Measurements from ENCODE around the gene ST7.

Gene ST7

DNA sequence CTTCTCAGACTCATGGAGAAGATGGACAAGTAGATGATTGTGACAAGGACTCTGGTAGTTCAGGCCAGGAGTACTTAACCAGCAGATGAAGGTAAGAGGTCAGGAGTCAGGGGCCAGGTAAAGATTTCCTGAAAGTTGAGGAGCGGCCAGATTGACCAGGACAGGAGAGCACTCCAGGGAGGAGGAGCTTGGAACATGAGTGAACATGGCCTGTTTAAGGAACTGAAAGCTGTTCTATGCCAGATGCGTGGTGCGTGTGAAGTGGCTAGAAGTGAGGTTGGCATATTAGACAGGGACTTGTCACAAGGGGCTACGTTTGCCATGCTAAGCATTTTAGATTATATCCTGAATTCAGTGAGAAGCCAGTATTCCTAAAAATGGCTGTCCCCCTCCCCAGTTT, 212.4 kb downstream of the ST7 start:
- DNase-seq = no peak

DNA sequence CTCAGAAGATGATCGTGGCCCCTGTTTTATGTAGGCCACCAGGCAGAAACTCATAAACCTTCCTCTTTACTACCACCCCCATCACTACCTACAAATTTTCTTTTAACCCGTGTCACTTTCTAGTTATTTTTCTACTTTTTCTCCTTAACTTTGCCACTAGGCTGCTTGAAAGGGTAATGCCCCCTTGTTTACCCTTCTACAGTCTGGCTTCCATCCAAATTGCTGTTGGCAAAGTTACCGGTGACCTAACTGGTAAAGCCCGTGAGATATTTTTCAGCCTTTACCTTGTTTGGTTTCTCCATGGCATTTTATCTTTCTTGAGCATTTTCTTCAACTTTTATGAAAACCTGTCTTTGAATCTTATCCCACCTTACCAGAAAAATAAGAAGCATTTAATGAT, 216.6 kb downstream of the ST7 start:
- no peak for DNase-seq

DNA sequence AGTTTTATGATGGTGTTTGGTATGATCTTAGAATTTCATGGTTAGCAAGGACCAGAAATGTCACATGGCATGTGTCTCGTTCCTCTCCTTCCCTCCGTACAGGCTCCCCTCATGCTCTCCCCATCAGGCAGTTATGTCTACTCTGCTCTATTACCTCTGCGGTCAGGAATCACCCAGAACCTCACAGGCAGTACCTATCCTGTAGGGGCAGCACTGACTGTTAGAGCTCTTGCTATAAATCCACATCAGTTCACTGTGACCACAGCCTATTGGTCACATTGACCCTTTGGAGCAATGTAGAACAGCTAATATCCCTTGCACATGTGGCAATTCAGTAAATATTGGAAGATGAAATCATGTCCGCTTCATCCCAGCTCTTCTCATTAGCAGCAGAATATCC, 217.8 kb downstream of the ST7 start:
- no peak for DNase-seq

DNA sequence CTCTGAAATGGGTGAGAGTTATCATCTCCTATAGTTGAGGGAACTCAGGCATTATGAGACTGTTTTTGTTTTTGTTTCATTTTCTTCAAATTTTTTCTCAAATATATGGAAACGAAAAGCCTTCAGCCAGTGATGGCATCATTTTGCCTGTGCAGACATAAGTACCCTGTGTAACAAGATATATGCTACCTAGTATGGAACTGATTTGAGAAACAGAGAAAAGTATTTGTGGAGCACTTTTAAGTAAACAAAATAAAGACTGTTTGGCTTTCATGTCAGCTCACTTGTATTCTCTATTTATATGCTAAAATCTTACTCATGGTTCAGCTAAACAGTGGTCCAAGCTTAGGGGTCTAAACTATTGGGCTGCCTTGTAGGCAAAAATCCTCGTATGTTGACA, 219.0 kb downstream of the ST7 start:
- no peak for DNase-seq

DNA sequence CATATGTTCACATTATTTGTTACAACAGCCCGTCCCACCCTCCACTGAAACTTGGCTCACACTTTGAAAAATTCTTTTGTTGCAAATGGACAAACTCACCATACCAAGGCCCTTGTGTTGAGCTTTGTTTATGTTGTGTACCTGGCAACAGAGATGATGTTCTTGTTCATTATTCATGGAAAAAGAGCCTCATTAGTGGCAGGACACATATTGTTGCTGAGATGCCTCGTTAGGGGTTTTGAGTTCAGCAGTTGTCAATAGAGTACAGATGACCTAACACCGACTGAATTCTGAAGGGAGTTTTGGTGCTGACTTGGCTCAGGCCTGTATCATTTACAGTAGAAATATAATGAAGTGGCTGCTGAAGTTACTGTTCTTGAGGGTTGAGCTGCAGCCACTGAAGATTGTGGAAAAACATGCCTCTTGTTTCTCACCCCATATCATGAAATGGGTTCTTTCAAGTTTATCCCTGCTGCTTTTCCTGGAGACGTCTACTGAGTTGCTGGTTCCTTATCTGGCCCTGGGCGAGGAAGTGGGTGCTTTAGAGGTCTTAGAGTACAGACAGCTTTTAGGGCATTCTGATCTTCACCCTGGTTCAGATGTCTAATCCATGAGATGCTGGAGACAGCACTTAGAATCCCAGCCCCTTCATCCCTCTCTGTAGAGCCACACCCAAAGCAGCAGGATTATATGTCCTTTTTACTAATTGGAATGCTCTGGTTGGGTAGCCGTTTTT, 219.9 kb downstream of the ST7 start:
- no peak for DNase-seq

DNA sequence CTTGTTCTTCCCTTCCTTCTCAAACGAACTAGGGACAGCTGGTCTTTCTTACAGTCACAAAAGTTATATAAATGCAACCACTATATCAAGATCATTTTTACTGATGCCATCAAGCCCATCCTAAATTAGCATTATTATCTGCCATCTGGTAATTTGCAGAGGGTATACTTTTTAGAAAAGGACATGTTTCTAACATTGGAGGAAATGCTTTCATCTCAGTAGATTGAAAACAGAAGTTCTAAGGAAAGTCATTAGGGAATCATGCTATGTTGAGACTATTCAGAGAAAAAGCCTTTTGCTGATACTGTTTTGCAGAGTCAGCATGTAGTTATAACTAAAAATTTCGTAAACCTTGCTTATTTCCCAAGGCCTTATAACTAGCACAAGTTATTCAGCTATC, 222.9 kb downstream of the ST7 start:
- DNase-seq = no peak

DNA sequence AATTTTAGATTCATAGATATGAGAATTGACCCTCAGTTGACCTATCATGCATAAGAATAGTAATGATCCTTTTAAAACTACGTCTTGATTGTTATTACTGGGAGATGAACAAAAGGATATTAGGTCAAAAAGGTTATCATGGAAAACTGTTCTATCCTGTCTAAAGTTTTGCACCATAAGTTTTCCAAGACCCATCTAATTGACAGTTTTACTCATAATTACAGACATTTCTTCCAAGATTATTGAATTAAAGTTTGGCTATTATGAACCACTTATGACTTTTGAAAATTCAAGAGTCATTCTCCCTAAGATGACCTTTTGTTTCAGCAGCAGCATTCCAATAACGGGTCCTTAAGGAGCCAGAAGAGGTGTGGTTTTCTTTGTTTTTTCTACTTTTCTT, 225.3 kb downstream of the ST7 start:
- no peak for DNase-seq

DNA sequence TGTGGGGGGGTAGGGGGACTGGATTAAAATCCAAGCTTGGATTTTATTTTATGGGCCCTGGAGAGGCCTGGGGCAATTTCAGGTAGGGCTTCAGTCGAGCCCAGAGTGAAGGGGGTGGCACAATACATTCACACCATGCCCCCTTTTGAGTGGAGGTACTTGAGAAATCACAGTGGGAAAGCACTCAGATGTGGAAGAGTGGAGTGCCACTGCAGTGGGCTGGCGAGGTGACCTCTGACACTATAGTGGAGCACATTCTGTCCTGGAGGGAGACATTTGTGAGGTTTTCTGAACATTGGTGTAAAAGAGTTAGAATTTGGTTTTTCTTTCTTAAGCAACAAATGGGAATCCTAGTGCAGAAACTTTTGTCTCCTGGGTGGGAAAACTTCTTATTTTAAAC, 226.4 kb downstream of the ST7 start:
- no peak for DNase-seq

DNA sequence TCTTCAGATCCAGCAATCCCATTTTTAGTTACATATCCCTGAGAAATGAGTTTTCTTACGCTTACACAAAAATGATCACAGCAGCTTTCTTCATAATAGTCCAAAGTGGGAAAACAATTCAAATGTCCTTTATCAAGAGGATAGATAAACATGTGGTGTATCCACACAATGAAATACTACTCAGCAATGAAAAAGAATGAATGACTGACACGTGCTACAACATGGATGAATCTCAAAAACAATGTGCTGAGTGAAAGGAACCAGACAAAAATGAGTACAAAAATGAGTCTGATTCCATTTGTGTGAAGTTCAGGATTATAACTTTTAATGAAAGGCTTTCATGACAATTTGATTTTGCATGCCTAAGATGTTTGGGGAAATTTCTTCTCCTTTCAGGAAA, 230.4 kb downstream of the ST7 start:
- no peak for DNase-seq

DNA sequence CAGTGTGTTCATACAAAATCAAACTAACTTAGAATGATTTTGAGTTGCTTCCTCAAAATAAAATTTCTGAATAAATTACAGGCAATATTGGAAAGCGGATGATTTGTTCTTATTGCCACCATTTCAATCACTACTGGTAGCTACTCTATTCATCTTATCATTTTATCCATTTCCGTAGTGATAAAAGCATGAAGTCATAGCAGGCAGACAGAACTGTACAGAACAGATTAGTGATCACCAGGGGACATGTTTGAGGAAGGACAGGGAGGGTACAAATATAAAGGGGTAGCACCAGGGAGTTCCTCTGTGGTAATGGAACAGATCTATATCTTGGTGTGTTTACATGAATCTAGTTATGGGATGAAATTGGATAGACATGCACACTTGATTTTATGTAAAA, 231.1 kb downstream of the ST7 start:
- DNase-seq = no peak

DNA sequence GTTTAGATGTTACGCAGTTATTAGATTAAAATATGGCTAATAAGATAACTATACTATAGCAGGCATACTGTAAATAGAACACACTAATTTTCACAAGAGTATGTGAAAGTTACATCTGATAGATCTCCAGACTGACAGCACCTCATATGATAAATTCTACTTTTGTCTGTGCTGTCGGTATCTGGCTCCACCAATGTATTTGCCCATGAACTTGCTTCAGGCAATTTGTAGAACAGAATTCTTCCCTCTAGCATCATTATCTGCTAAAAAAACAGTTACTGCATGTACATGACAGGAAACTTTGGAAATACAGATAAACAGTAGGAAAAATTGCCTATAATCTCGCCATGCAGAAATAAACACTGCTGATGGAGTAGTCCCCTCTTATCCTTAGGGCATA, 231.8 kb downstream of the ST7 start:
- DNase-seq = no peak

DNA sequence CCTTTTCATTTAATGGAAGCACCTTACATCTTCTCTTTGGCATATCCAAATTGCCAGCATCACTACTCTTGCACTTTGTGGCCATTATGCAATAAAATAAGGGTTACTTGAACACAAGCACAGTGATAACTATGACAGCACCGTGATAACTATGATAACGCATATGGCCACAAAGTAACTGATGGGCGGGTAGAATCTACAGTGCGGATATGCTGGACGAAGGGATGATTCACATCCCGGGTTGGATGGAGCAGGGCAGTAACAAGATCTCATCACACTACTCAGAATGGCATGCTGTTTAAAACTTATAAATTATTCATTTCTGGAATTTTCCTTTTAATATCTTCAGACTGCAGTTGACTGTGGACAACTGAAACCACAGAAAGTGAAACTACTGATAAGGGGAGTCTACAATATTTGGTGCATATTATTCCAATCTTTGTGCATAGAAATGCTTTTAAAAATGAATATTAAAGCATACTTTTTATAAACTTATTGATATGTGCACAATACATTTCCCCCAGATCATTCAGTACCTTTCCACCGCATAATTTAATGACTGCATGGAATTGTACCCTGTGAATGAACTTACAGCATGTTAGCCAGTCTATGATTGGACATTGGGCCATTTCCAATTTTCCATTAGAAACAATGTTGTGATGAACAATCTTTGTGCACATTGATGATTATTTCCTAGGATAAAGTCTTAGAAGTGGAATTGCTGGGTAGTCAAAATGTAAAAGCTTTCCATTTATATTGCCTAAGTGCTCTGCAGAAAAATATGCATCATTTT, 233.1 kb downstream of the ST7 start:
- DNase-seq = no peak

DNA sequence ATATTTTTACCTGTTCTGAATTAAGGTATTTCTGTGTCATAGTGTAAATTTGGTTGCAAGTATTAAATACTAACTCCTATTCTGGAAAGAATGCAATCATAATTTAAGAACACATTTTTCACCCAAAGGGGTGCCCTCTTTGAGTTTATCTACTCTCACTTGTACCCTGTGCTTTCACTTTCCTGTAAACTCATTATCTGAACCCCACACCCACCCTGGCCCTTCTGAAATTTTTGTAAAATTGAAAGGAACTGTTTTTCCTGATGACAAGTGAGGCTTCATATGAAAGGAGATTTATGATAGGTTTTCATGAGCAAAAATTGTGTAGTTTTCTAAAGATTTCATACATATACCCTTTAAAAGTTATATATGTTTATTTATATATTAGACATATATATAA, 235.1 kb downstream of the ST7 start:
- DNase-seq = no peak

DNA sequence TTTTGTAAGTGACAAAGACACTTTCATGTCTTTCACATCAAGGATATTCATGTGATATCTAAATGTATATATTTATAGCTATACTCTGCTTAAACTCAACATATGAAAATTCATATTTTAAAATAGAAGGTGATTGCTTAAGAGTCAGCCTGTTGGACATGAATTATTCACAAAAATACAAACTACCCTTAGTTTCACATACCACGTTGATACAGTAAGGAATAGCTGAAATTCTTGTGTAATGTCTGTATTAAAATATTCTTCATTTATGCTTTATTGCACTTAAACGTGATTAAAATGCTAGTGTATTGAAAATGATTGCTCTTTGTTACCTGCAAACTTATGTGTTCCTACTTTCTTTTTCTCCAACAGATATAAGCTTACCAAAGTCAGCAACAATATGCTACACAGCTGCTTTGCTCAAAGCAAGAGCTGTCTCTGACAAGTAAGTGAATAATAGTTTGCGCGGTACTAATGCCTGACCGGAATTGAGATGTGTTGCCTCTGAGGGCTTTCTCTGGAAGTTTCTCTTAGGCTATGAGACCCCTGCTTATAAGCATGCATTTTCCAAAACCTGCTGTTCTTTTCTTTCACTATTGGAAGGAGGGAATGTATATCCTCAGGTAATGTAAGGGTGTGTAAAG, 235.8 kb downstream of the ST7 start:
- DNase-seq = no peak

DNA sequence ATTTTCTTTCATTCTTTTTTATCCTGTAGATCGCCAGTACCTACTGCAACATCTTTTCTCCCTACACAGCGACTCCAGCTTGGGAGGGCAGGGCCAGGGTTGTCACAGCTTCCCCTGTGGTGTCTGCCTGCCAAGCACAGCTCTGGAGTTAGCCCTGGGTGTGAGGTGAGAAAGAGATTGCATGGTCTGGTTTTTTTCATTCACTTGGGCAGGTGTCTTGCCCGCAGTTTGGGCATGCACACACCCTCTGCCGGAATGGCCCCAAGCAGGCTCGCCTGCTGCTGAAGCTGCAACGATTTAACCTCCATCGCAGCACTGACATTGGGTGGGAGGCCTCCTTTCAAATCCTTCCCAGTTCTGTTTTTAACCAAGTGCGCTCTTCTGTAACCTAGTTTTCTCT, 236.8 kb downstream of the ST7 start:
- DNase-seq = no peak

DNA sequence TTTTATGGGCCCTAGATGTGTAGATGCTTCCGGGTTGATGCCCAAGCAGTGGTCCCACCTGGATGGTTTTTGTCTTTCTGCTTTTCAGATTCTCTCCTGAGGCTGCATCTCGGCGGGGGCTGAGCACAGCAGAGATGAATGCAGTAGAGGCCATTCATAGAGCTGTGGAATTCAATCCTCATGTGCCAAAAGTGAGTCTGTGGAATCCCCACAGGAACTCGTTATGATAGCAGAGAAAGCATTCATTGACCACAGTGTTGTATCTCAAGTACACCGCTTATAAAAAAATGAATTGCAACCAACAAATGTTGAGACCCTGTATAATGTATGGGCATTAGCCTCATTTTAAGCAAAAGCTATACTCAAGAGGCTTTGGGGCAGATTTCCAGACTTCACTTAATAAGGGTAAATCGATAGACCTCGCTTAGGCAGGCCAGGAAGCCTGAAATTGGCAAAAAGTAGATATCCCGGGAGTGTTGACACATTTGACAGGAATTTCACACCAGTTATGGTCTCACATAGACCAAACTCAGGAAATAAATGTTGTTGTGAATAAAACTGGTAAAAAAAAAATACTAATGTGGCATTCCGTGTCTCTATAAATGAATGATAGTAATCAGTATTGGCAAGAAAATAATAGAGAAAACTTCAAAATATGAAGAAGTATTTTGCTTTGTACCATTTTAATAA, 237.6 kb downstream of the ST7 start:
- no peak for DNase-seq

DNA sequence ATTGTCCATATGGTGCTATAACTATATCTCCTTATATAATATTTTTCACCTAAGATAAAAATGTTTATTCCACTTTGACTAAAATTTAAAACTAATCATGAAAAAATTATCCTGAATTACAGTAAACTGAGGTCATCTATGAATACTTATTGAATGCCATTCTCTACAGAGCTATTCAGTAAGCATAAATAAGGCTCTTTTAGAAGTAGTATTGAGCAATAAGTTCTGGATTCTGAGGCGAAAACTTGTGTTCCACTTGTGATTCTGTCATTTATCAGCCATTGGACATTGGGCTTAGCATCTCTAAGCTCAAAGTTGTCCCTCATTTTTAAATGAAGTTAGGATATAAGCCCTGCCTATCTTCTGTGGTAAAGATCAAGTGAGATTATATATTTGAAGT, 238.8 kb downstream of the ST7 start:
- no peak for DNase-seq

DNA sequence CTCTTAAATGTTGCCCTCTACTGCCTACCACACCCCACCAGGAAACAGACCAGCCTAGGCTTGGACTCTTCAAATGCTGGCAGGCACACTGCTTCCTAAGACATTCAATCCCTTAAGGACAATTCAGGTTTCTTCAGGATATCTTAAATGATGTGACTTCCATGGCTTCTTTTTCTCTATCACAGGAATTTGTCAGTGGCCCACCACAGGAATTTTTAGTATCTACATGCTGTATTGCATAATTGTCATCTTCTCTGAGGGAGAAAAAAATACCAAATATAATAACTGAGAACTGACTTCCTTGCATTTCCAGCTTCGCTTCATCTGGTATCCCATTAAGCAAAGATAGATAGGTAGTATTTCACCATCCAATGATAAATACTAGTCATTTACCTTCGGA, 240.3 kb downstream of the ST7 start:
- DNase-seq = no peak

DNA sequence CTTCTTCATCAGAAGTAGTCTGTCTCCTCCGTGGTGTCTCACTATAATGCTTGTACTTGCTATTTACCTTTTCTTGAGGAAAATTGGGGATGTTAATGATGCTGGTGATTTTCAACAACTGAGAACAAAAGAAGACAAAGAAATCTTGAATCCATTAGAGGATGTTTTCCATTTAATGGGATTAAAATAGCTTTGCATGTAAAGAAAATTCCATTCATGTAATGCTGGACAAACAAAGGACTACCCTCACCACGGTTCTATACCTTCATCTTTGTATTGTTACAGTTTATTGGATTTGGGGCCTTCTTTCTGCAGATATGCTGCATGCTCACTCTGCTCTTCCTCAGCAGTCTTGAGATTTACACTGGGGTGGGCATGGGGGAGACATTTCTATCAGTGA, 241.1 kb downstream of the ST7 start:
- DNase-seq = no peak

DNA sequence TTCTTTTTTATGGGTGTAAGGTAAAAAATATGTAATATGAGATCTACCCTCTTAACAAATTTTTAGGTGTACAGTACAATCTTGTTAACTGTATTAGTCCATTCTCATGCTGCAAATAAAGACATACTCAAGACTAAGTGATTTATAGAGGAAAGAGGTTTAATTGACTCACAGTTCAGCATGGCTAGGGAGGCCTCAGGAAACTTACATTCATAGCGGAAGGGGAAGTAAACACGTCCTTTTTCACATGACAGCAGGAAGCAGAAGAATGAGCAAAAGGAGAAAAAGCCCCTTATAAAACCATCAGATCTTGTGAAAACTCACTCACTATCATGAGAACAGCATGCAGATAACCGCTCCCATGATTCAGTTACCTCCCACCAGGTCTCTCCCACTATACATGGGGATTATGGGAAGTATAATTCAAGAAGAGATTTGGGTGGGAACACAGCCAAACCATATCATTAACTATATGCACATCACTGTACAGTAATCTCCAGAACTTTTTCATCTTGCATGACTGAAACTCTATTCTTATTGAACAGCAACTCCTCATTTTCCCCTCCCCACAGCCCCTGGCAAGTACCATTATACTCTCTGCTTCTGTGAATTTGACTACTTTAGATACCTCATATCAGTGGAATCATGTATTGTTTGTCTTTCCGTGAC, 242.2 kb downstream of the ST7 start:
- no peak for DNase-seq

DNA sequence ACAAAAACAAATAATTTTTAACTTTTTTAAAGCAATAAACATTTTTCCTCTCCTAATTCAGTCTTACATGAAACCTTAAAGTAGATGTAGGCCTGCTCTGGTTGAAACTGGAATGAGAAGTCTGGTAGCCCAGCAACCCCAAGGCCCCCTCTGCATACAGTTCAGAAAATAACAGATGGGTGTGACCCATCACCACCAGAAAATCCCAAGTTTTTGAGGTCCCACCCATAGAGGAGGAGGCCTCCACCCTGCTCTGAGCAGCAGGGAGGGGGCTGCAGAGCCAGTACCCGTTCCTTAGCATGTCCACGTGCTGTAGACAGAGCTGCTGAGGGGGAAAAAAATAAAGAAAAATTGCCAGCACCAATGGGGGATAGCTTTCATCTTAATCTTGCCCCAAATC, 246.8 kb downstream of the ST7 start:
- DNase-seq = no peak

DNA sequence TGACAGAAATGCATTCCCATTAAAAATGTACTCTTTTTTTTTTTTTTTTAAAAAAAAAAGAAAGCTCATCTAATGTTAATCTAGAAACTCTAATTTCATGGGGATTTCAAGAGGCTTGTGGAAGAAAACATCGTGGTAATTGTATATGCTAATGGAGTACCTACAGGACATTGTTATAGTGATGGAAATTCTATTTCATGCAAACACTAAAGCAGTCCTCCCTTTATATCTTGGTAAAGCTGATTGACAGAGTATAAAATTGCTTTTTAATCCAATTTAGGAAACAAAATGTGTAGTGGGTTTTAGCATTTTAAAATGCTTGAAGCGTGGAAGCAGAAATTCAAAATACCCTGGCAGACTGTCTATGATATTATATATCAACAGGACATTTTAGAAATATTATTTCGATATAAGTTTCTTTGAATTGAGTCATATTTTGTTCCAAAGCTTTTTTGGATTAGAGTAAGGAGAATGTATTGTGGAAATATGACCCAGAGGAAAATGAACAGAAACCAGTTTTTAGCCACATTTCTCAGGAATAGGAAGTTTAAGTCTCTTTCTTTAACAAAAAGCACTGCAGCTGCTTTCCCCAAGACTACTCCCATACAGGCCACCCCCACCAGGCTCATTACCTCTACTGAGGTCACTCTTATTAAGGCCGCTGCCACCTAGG, 247.6 kb downstream of the ST7 start:
- no peak for DNase-seq

DNA sequence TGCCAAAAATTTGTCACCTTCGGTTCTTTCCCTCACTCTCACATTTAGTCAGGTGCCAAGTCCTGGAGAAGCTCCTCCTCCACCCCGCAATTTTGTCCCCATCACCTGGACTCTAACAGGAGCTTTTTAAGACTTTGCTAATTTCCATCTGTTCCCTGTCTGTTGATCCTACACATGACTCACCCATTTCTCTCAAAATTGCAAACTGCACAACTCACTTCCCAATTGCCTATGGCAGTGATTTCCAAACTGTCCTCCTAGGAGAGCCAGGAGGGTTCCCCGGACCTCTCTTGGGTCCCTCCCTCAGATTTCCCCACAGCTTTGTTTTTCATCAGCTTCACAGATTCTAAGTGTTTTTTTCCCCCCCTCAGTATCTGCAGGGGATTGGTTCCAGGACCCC, 249.2 kb downstream of the ST7 start:
- no peak for DNase-seq
